MM.1S (cell line): ENCODE data around the gene LRP5.

Source experiments
- DNase-seq: peaks from one replicate; pipeline ENCODE4 v3.0.0-alpha.2; 2015
- H2AFZ ChIP-seq: fragments of 300-600 bp; sonication (generic); 2 replicates; pipeline ENCODE4 v1.6.0; 2016; ENCODE audit warnings: antibody characterized with exemption, low read length
- H3F3A ChIP-seq: fragments of 300-600 bp; sonication (generic); 2 replicates; pipeline ENCODE4 v1.6.1; 2016; ENCODE audit warnings: mild to moderate bottlenecking, antibody characterized with exemption, low read length, moderate library complexity, mixed read lengths; ENCODE audit not compliant: insufficient read depth
- H3K27ac ChIP-seq: fragments of 300-600 bp; sonication (generic); 2 replicates; pipeline ENCODE4 v1.5.1; 2016; ENCODE audit warnings: mild to moderate bottlenecking, low read length
- H3K27me3 ChIP-seq: fragments of 300-600 bp; sonication (generic); replicated peaks from 2 replicates; pipeline ENCODE4 v1.6.0; 2016; ENCODE audit warnings: low read length; ENCODE audit not compliant: insufficient read depth
- H3K36me3 ChIP-seq: fragments of 300-600 bp; sonication (generic); replicated peaks from 2 replicates; pipeline ENCODE4 v1.6.1; 2016; ENCODE audit warnings: mild to moderate bottlenecking, low read length, mixed read lengths; ENCODE audit not compliant: insufficient read depth
- H3K4me1 ChIP-seq: fragments of 300-600 bp; sonication (generic); 2 replicates; pipeline ENCODE4 v1.6.1; 2016; ENCODE audit warnings: low read length, mixed read lengths
- H3K4me2 ChIP-seq: fragments of 300-600 bp; sonication (generic); 2 replicates; pipeline ENCODE4 v1.6.0; 2016; ENCODE audit warnings: low read depth, low read length
- H3K4me3 ChIP-seq: fragments of 300-600 bp; sonication (generic); 2 replicates; pipeline ENCODE4 v1.5.1; 2016; ENCODE audit warnings: low read length, mixed read lengths
- H3K79me2 ChIP-seq: fragments of 300-600 bp; sonication (generic); 2 replicates; pipeline ENCODE4 v1.6.1; 2016; ENCODE audit warnings: mixed run types, low read length, mixed read lengths
- H3K9ac ChIP-seq: fragments of 300-600 bp; sonication (generic); 2 replicates; pipeline ENCODE4 v1.6.1; 2016; ENCODE audit warnings: low read length, mixed read lengths
- H3K9me2 ChIP-seq: fragments of 300-600 bp; sonication (generic); replicated peaks from 2 replicates; pipeline ENCODE4 v1.6.1; 2016; ENCODE audit warnings: mild to moderate bottlenecking, low read length, mixed read lengths; ENCODE audit not compliant: insufficient read depth
- H3K9me3 ChIP-seq: fragments of 300-600 bp; sonication (generic); replicated peaks from 2 replicates; pipeline ENCODE4 v1.6.1; 2016; ENCODE audit warnings: mild to moderate bottlenecking, low read length, mixed read lengths; ENCODE audit not compliant: insufficient read depth
- H4K20me1 ChIP-seq: fragments of 300-600 bp; sonication (generic); 2 replicates; pipeline ENCODE4 v1.6.1; 2016; ENCODE audit warnings: mild to moderate bottlenecking, low read length, moderate library complexity, mixed read lengths; ENCODE audit not compliant: insufficient read depth
- CTCF ChIP-seq: fragments of 300-600 bp; sonication (generic); IDR thresholded peaks from 2 replicates; pipeline ENCODE4 v1.5.1; 2016; ENCODE audit warnings: antibody characterized with exemption, low read length, mixed read lengths
- EZH2 ChIP-seq: fragments of 300-600 bp; sonication (generic); optimal IDR thresholded peaks from 2 replicates; pipeline ENCODE3; 2017; ENCODE audit warnings: low read depth, mild to moderate bottlenecking, antibody characterized with exemption, low read length, mixed read lengths
- EZH2phosphoT487 ChIP-seq: fragments of 300-600 bp; sonication (generic); IDR thresholded peaks from 2 replicates; pipeline ENCODE4 v1.6.1; 2018; ENCODE audit warnings: antibody characterized with exemption, low read length

The LRP5 gene

GRCh38 chr11:68469122-68469521 is 156.7 kb downstream of the LRP5 start:
- Histone ChIP-seq H3K4me3 (no peak overlapping the region), H3K9me2 (no peaks in the 10 kb centered on the region), H3K36me3 (no peaks in the 10 kb centered on the region), H3K9me3 (no peaks in the 10 kb centered on the region), H4K20me1 (peaks cover 89% of the 10 kb centered on the region), H3K9ac (no peak overlapping the region), H3K4me2 (no peak overlapping the region), H3K79me2 (peaks cover 100% of the 10 kb centered on the region), H3K27ac (no peak overlapping the region), H3K27me3 (no peaks in the 10 kb centered on the region), H2AFZ (no peak overlapping the region), H3F3A (peaks cover 4% of the 10 kb centered on the region; the same call in 1 of the 2 replicates), H3K4me1 (peaks cover 23% of the 10 kb centered on the region)
- TF ChIP-seq CTCF (no peak), EZH2 (no peak), EZH2phosphoT487 (no peak)
- DNase-seq, result no peak

GRCh38 chr11:68469642-68470041 is 157.3 kb downstream of the LRP5 start:
- H3K9me3 ChIP-seq, result no peaks in the 10 kb centered on the region
- no peak overlapping the region for H3K4me3 ChIP-seq
- H3K9me2 ChIP-seq, result no peaks in the 10 kb centered on the region
- no peaks in the 10 kb centered on the region for H3K27me3 ChIP-seq
- peaks cover 4% of the 10 kb centered on the region; the same call in 1 of the 2 replicates for H3F3A ChIP-seq
- peaks cover 85% of the 10 kb centered on the region for H4K20me1 ChIP-seq
- TF ChIP-seq EZH2 (no peak), CTCF (no peak), EZH2phosphoT487 (no peak)
- no peak overlapping the region for H3K27ac ChIP-seq
- peaks cover 100% of the 10 kb centered on the region for H3K79me2 ChIP-seq
- peaks cover 23% of the 10 kb centered on the region for H3K4me1 ChIP-seq
- no peak overlapping the region for H2AFZ ChIP-seq
- no peak overlapping the region for H3K4me2 ChIP-seq
- H3K36me3 ChIP-seq, result no peaks in the 10 kb centered on the region
- no peak overlapping the region for H3K9ac ChIP-seq
- no peak for DNase-seq

- Histone ChIP-seq H3K9ac (no peak overlapping the region), H3K9me3 (no peaks in the 10 kb centered on the region), H3K4me3 (no peak overlapping the region), H3K9me2 (no peaks in the 10 kb centered on the region), H3K4me2 (no peak overlapping the region), H3K79me2 (peaks cover 96% of the 10 kb centered on the region), H3K4me1 (peaks cover 23% of the 10 kb centered on the region), H3K36me3 (no peaks in the 10 kb centered on the region), H2AFZ (no peak overlapping the region), H4K20me1 (peaks cover 80% of the 10 kb centered on the region), H3K27ac (no peak overlapping the region), H3K27me3 (no peaks in the 10 kb centered on the region), H3F3A (peaks cover 4% of the 10 kb centered on the region; the same call in 1 of the 2 replicates)
- TF ChIP-seq EZH2phosphoT487 (no peak), EZH2 (no peak), CTCF (no peak)
- DNase-seq, result no peak
Observed at GRCh38 chr11:68470304-68470811, 158.0 kb downstream of the LRP5 start.
